Suprapubic skin (tissue), 4 donors: ENCODE data around the gene NEXN. TPM values are rescaled to one million over a fixed set of nuclear protein-coding genes. Genes with fewer than 3 reads are reported as not detected.
"Not testable (repeated sequence)": the region's sequence is repeated elsewhere in the genome, so short reads cannot be mapped to it uniquely, and the experiment has no call there.

Source experiments
- DNase-seq, 2 donors: peaks; one replicate each; pipeline ENCODE4 v3.0.0-alpha.2; 2019; ENCODE audit warnings: low spot score in 2 of 2
- H3K27ac ChIP-seq: fragments of 200-600 bp; sonication (generic); one replicate; pipeline ENCODE4 v1.5.1; 2019
- H3K27me3 ChIP-seq: fragments of 200-600 bp; sonication (generic); one replicate; pipeline ENCODE4 v1.5.1; 2019
- H3K36me3 ChIP-seq: fragments of 200-600 bp; sonication (generic); one replicate; pipeline ENCODE4 v1.5.1; 2019
- H3K4me1 ChIP-seq: fragments of 200-600 bp; sonication (generic); one replicate; pipeline ENCODE4 v1.5.1; 2019
- H3K4me3 ChIP-seq: fragments of 200-600 bp; sonication (generic); one replicate; pipeline ENCODE4 v1.5.1; 2019; ENCODE audit warnings: mild to moderate bottlenecking
- H3K9me3 ChIP-seq: fragments of 200-600 bp; sonication (generic); one replicate; pipeline ENCODE4 v1.5.1; 2019
- CTCF ChIP-seq, 2 donors: fragments of 200-600 bp in 1 of 2; fragments of 450-650 bp in 1 of 2; sonication (generic) in 1 of 2; IDR thresholded peaks; one replicate each; pipeline ENCODE4 v1.5.1; 2016 to 2019; ENCODE audit warnings: antibody characterized with exemption in 2 of 2, mild to moderate bottlenecking in 1 of 2, moderate library complexity in 1 of 2
- EP300 ChIP-seq: sonication (generic); formaldehyde crosslinking; IDR thresholded peaks from one replicate; pipeline ENCODE4 v1.6.1; 2017; ENCODE audit warnings: antibody characterized with exemption
- POLR2A ChIP-seq, 2 donors: fragments of 450-650 bp; IDR thresholded peaks; one replicate each; pipeline ENCODE4 v1.6.1; 2017; ENCODE audit warnings: antibody characterized with exemption in 2 of 2, mild to moderate bottlenecking in 2 of 2, moderate library complexity in 2 of 2
- POLR2AphosphoS5 ChIP-seq, 3 donors: sonication (generic); formaldehyde crosslinking; IDR thresholded peaks; one replicate each; pipeline ENCODE4 v1.6.1; 2017; ENCODE audit warnings: antibody characterized with exemption in 3 of 3
- WGBS: methylation state at CpG from one replicate; pipeline ENCODE4 v1.1.5; 2018; 5-methylcytosine and 5-hydroxymethylcytosine counted together
- total RNA-seq, 4 donors: library from RNA; depleted of rRNA; stranded (reverse); fragments of >200 nt; gene quantifications; one replicate each; pipeline ENCODE4 v1.1.0, GENCODE V29; 2016

NEXN gene
- total RNA-seq, 4 donors from 2014 or later = 0.60 to 3.3 (median 2.1) TPM

GRCh38 chr1:77905603-77906002 lies 17.2 kb downstream of the NEXN start:
- 93% methylated on average over 1 of the region's 1 CpG for WGBS

GRCh38 chr1:77906019-77906545 lies 17.7 kb downstream of the NEXN start:
- DNase-seq = no peak
- H3K27me3 ChIP-seq = no peaks in the 10 kb centered on the region
- no peak for TF ChIP-seq CTCF (IDR thresholded peaks at IDR 0.05)
- TF ChIP-seq POLR2AphosphoS5 (IDR thresholded peaks at IDR 0.05) = no peak
- no peak for TF ChIP-seq POLR2A (IDR thresholded peaks at IDR 0.05)
- no peak for TF ChIP-seq EP300
- H3K36me3 ChIP-seq = no peaks in the 10 kb centered on the region
- H3K9me3 ChIP-seq = no peaks in the 10 kb centered on the region
- H3K4me1 ChIP-seq = no peaks in the 10 kb centered on the region
- no peak overlapping the region for H3K27ac ChIP-seq
- WGBS = 87% methylated on average over 2 of the region's 2 CpGs
- no peak overlapping the region for H3K4me3 ChIP-seq

More at GRCh38 chr1:77905603-77906002, 17.2 kb downstream of the NEXN start:
- Histone ChIP-seq H3K36me3 (no peaks in the 10 kb centered on the region), H3K9me3 (no peaks in the 10 kb centered on the region), H3K27ac (no peak overlapping the region), H3K4me3 (no peak overlapping the region), H3K4me1 (no peaks in the 10 kb centered on the region), H3K27me3 (no peaks in the 10 kb centered on the region)
- no peak for TF ChIP-seq CTCF (IDR thresholded peaks at IDR 0.05)
- no peak for TF ChIP-seq POLR2AphosphoS5 (IDR thresholded peaks at IDR 0.05)
- TF ChIP-seq EP300 = no peak
- TF ChIP-seq POLR2A (IDR thresholded peaks at IDR 0.05) = no peak
- DNase-seq = no peak

- Histone ChIP-seq H3K27me3 (no peaks in the 10 kb centered on the region), H3K4me3 (no peak overlapping the region), H3K4me1 (no peaks in the 10 kb centered on the region), H3K27ac (no peak overlapping the region), H3K36me3 (no peaks in the 10 kb centered on the region), H3K9me3 (no peaks in the 10 kb centered on the region)
- WGBS = 96% methylated on average over 1 of the region's 1 CpG
- TF ChIP-seq POLR2A (IDR thresholded peaks at IDR 0.05) = no peak
- no peak for TF ChIP-seq EP300
- no peak for TF ChIP-seq POLR2AphosphoS5 (IDR thresholded peaks at IDR 0.05)
- TF ChIP-seq CTCF (IDR thresholded peaks at IDR 0.05) = no peak
- DNase-seq = no peak
Measured at GRCh38 chr1:77906624-77907023, 18.2 kb downstream of the NEXN start.

GRCh38 chr1:77910116-77910515 lies 21.7 kb downstream of the NEXN start:
- 82% methylated on average over 4 of the region's 4 CpGs for WGBS
- Histone ChIP-seq H3K4me3 (no peak overlapping the region), H3K36me3 (no peaks in the 10 kb centered on the region), H3K9me3 (no peaks in the 10 kb centered on the region), H3K4me1 (no peaks in the 10 kb centered on the region), H3K27ac (no peak overlapping the region), H3K27me3 (no peaks in the 10 kb centered on the region)
- no peak for DNase-seq
- TF ChIP-seq POLR2A (IDR thresholded peaks at IDR 0.05) (no peak), CTCF (IDR thresholded peaks at IDR 0.05) (no peak), POLR2AphosphoS5 (IDR thresholded peaks at IDR 0.05) (no peak), EP300 (no peak)

GRCh38 chr1:77918918-77919317 lies 30.5 kb downstream of the NEXN start:
- not testable (repeated sequence) for H3K4me3 ChIP-seq, H3K27me3 ChIP-seq, H3K4me1 ChIP-seq, DNase-seq, H3K27ac ChIP-seq, H3K36me3 ChIP-seq, H3K9me3 ChIP-seq
- WGBS = 90% methylated on average over 5 of the region's 5 CpGs

GRCh38 chr1:77925518-77925917 lies 37.1 kb downstream of the NEXN start:
- Histone ChIP-seq H3K4me3 (no peak overlapping the region), H3K9me3 (no peaks in the 10 kb centered on the region), H3K4me1 (no peaks in the 10 kb centered on the region), H3K27me3 (no peaks in the 10 kb centered on the region), H3K36me3 (no peaks in the 10 kb centered on the region), H3K27ac (no peak overlapping the region)
- WGBS = 68% methylated on average over 1 of the region's 1 CpG
- no peak for TF ChIP-seq POLR2A (IDR thresholded peaks at IDR 0.05)
- TF ChIP-seq POLR2AphosphoS5 (IDR thresholded peaks at IDR 0.05) = no peak
- TF ChIP-seq CTCF (IDR thresholded peaks at IDR 0.05) = no peak
- no peak for TF ChIP-seq EP300
- DNase-seq = no peak
